Duodenal mucosa (tissue), 2 donors: Measurements from ENCODE around the gene RFX2.
"Not testable (repeated sequence)": the region's sequence is repeated elsewhere in the genome, so short reads cannot be mapped to it uniquely, and the experiment has no call there.

Source experiments
- H3K27ac ChIP-seq: one replicate; pipeline ENCODE4 v1.7.0; 2013; ENCODE audit warnings: low read depth, low read length
- H3K27me3 ChIP-seq, 2 donors: one replicate each; pipeline ENCODE4 v1.7.0; 2013; ENCODE audit warnings: low read length in 2 of 2, control low read depth in 1 of 2; ENCODE audit not compliant: insufficient read depth in 2 of 2, control insufficient read depth in 1 of 2
- H3K36me3 ChIP-seq, 2 donors: one replicate each; pipeline ENCODE4 v1.7.0; 2013; ENCODE audit warnings: low read length in 2 of 2, control low read depth in 1 of 2; ENCODE audit not compliant: insufficient read depth in 2 of 2, control insufficient read depth in 1 of 2
- H3K4me1 ChIP-seq, 2 donors: one replicate each; pipeline ENCODE4 v1.7.0; 2013; ENCODE audit warnings: low read length in 2 of 2, control low read depth in 1 of 2; ENCODE audit not compliant: insufficient read depth in 2 of 2, control insufficient read depth in 1 of 2
- H3K4me3 ChIP-seq, 2 donors: one replicate each; pipeline ENCODE4 v1.7.0; 2013; ENCODE audit warnings: low read length in 2 of 2, low read depth in 1 of 2
- H3K9ac ChIP-seq, 2 donors: one replicate each; pipeline ENCODE4 v1.7.0; 2013; ENCODE audit warnings: low read length in 2 of 2, low read depth in 1 of 2
- H3K9me3 ChIP-seq, 2 donors: one replicate each; pipeline ENCODE4 v1.7.0; 2013; ENCODE audit warnings: low read length in 2 of 2, control low read depth in 1 of 2; ENCODE audit not compliant: control insufficient read depth in 1 of 2

The RFX2 gene

GRCh38 chr19:6017576-6017975 lies 92.7 kb downstream of the RFX2 start:
- Histone ChIP-seq H3K27ac (no peak overlapping the region), H3K27me3 (no peaks in the 10 kb centered on the region), H3K9ac (no peak overlapping the region), H3K4me3 (no peak overlapping the region), H3K36me3 (no peaks in the 10 kb centered on the region), H3K4me1 (no peaks in the 10 kb centered on the region), H3K9me3 (no peaks in the 10 kb centered on the region)

GRCh38 chr19:6015841-6016545 lies 94.3 kb downstream of the RFX2 start:
- no peak overlapping the region for H3K4me3 ChIP-seq
- H3K4me1 ChIP-seq, result no peaks in the 10 kb centered on the region
- H3K9me3 ChIP-seq, result no peaks in the 10 kb centered on the region
- H3K9ac ChIP-seq, result no peak overlapping the region
- no peak overlapping the region for H3K27ac ChIP-seq
- no peaks in the 10 kb centered on the region for H3K27me3 ChIP-seq
- no peaks in the 10 kb centered on the region for H3K36me3 ChIP-seq

- Histone ChIP-seq H3K9ac (no peak overlapping the region), H3K36me3 (peaks cover 0 to 4% of the 10 kb centered on the region in 2 donors), H3K4me3 (no peak overlapping the region), H3K27ac (no peak overlapping the region), H3K27me3 (no peaks in the 10 kb centered on the region), H3K9me3 (no peaks in the 10 kb centered on the region), H3K4me1 (no peaks in the 10 kb centered on the region)
Observed at GRCh38 chr19:6014551-6015135, 95.7 kb downstream of the RFX2 start.

DNA sequence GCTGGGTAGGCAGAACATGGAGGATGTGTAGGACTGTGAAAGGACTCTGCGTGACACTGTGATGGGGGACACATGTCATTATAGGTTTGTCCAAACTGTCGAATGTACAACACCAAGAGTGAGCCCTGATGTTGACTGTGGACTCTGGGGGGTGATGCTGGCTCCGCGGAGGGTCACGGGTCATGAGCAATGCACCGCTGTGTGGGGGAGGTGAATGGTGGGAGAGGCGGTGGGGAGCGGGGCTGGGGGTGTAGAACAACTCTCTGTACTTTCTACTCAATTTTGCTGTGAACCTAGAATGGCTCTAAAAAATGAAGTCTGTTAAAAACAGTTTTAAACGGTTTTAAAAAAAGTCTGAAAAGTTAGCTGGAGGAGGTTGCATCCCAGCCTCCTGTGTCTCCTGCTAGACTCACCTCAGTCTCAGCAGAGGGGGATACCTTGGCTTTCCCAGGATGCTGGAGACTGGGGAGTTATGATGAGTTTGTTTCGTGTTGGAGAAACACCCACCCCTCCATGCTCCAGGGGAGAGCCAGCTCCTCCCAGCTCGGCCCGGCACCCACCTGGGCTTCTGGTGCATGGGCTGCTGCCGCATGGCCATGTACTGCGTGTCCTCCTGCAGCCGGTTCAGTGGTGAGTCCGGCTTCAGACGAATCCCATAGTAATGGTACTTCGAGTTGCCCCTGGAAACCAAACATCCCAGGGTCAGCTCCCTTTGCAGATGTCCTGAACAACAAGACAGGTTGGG lies 97.7 kb downstream of the RFX2 start:
- Histone ChIP-seq H3K36me3 (peaks cover 0 to 4% of the 10 kb centered on the region in 2 donors), H3K9me3 (no peaks in the 10 kb centered on the region), H3K4me1 (no peaks in the 10 kb centered on the region)

DNA sequence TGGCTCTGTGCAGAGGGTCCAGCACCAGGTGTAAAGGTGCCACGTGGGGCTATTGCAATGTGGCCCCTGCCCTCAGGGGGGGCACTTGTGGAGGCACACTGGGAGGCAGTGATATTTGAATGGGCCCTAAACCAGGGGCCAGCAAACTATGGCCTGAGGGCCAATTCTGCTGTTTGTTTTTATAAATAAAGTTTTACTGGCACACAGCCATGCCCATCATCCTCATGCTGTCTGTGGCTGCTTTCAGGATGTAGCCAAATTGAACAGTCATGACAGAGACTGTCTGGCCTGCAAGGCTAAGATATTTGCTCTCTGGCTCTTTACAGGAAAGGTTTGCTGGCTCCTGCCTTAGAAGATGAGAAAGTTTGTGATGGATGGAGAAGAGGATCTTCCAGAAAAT lies 98.5 kb downstream of the RFX2 start:
- Histone ChIP-seq H3K4me3 (no peak overlapping the region), H3K27me3 (no peaks in the 10 kb centered on the region), H3K9ac (no peak overlapping the region), H3K4me1 (no peaks in the 10 kb centered on the region), H3K36me3 (peaks cover 0 to 4% of the 10 kb centered on the region in 2 donors), H3K9me3 (no peaks in the 10 kb centered on the region), H3K27ac (no peak overlapping the region)

More for the DNA sequence above, 97.7 kb downstream of the RFX2 start:
- Histone ChIP-seq H3K27me3 (no peaks in the 10 kb centered on the region), H3K9ac (no peak overlapping the region), H3K4me3 (no peak overlapping the region), H3K27ac (no peak overlapping the region)

DNA sequence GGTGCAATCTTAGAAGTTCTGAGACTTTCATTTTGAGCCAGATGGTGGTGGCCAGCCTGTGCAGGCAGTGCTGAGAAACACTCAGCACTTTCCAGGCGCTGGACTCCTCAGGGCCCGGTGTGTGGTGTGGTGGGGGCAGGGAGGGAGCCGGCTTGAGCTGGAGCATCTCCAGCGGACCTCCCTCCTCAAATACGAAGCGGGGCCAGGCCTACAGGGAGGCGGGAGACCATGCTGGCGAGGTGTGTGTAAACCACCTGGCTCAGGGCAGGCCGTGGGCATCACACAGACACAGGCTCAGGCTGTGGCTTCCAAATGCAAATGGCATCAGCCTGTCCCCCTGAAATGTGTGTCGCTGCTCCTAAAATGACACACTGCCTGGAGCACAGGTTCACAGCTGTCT lies 99.1 kb downstream of the RFX2 start:
- no peak overlapping the region for H3K27ac ChIP-seq
- H3K9ac ChIP-seq, result no peak overlapping the region
- H3K4me1 ChIP-seq, result no peaks in the 10 kb centered on the region
- H3K27me3 ChIP-seq, result no peaks in the 10 kb centered on the region
- H3K9me3 ChIP-seq, result no peaks in the 10 kb centered on the region
- H3K36me3 ChIP-seq, result peaks cover 0 to 4% of the 10 kb centered on the region in 2 donors
- H3K4me3 ChIP-seq, result no peak overlapping the region

DNA sequence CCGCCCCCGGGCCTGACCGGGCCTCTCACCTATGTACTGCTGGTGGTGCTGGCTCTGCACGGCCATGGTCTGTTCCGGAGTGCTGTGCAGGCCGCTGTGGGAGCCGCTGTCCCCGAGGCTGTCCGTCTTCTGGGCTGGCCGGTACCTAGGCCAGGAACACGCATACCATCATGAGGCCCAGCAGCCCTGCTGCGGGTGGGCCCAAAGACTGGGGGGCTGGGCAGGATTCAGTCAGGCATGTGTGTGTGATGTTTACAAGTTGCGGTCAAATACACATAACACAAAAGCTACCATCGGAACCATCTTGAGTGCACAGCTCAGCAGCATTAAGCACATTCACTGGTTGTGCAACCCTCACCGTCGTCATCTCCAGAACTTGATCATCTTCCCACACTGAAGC lies 100.2 kb downstream of the RFX2 start:
- Histone ChIP-seq H3K27ac (no peak overlapping the region), H3K27me3 (no peaks in the 10 kb centered on the region), H3K4me1 (no peaks in the 10 kb centered on the region), H3K9ac (no peak overlapping the region), H3K36me3 (peaks cover 0 to 4% of the 10 kb centered on the region in 2 donors), H3K4me3 (no peak overlapping the region), H3K9me3 (no peaks in the 10 kb centered on the region)

DNA sequence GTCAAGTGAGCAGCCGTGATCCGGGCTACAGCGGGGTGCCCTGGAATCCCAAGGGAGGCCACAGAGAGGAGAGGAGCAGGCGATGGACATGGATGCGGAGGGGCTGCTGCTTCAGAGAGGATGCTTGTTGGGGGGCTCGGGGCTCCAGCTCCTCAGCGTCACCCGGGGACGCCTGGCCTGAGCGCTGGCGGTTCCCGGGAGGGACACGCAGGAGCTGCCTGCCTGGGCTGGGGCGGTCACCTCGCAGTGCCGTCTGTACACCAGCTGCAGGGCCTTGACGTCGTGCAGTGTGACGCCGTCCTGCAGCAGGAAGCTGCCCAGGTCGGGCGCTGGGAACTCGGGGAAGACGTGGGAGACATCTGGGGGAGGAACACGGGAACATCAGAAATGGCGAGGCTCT lies 102.4 kb downstream of the RFX2 start:
- H3K4me3 ChIP-seq, result no peak overlapping the region
- H3K9me3 ChIP-seq, result no peaks in the 10 kb centered on the region
- no peak overlapping the region for H3K27ac ChIP-seq
- peaks cover 0 to 7% of the 10 kb centered on the region in 2 donors for H3K36me3 ChIP-seq
- H3K27me3 ChIP-seq, result no peaks in the 10 kb centered on the region
- no peak overlapping the region for H3K9ac ChIP-seq
- no peaks in the 10 kb centered on the region for H3K4me1 ChIP-seq

DNA sequence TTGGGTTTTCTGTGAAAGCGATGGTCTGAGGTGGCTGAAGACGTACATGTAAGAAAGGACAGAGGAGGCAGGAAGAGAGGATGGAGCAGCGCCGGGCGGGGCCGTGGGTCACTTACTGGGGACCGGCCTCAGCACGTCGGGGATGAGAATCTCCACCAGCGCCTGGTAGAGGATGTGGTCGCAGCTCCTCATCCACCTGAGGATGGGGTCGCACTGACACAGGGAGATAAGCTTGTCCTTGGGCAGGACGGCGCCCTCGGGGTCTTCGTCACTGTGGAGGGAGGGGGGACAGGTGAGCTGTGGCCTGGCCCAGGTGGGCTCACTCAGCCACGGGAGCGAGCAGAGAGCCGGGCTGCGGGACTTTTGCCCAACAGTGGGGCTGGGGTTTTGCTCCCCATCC lies 103.4 kb downstream of the RFX2 start:
- H3K4me1 ChIP-seq, result no peaks in the 10 kb centered on the region
- no peaks in the 10 kb centered on the region for H3K27me3 ChIP-seq
- H3K9ac ChIP-seq, result no peak overlapping the region
- no peak overlapping the region for H3K4me3 ChIP-seq
- peaks cover 0 to 10% of the 10 kb centered on the region in 2 donors for H3K36me3 ChIP-seq
- H3K9me3 ChIP-seq, result no peaks in the 10 kb centered on the region
- no peak overlapping the region for H3K27ac ChIP-seq

GRCh38 chr19:6006070-6006446 lies 104.2 kb downstream of the RFX2 start:
- H3K9ac ChIP-seq, H3K4me3 ChIP-seq, H3K27me3 ChIP-seq, H3K4me1 ChIP-seq, H3K36me3 ChIP-seq, H3K27ac ChIP-seq, H3K9me3 ChIP-seq: not testable (repeated sequence)
